GM18508 (cell line): Measurements from ENCODE around the gene MXRA7.
"Not testable (repeated sequence)": the region's sequence is repeated elsewhere in the genome, so short reads cannot be mapped to it uniquely, and the experiment has no call there.

Source experiments
- ATAC-seq: cut with Tn5 transposase; IDR thresholded peaks from one replicate; pipeline ENCODE4 v1.9.1; 2021; ENCODE audit warnings: moderate number of reproducible peaks; ENCODE audit not compliant: insufficient read depth, unreplicated experiment

The MXRA7 gene

GRCh38 chr17:76736349-76737081, 25.8 kb upstream of the MXRA7 start:
- ATAC-seq = no peak

GRCh38 chr17:76735586-76736348, 25.0 kb upstream of the MXRA7 start:
- no peak for ATAC-seq

GRCh38 chr17:76735006-76735405, 24.2 kb upstream of the MXRA7 start:
- ATAC-seq = no peak

GRCh38 chr17:76734080-76734840, 23.5 kb upstream of the MXRA7 start:
- ATAC-seq = no peak

GRCh38 chr17:76733618-76733957, 22.8 kb upstream of the MXRA7 start:
- no peak for ATAC-seq

- ATAC-seq = no peak
Measured at GRCh38 chr17:76732734-76733617, 22.2 kb upstream of the MXRA7 start.

GRCh38 chr17:76731800-76732733, 21.3 kb upstream of the MXRA7 start:
- ATAC-seq = not testable (repeated sequence)

GRCh38 chr17:76727745-76728456, 17.1 kb upstream of the MXRA7 start:
- ATAC-seq = no peak

- ATAC-seq = peak; percentile 18
Measured at GRCh38 chr17:76726776-76727718, 16.3 kb upstream of the MXRA7 start, which contains the start of gene METTL23. Gene METTL23, plus strand, starts transcription at chr17:76726839. Its CDS starts 2,872 bp downstream, at chr17:76729711.

- ATAC-seq = peak; percentile 50
Measured at GRCh38 chr17:76726231-76726775, 15.5 kb upstream of the MXRA7 start, which contains the start of gene JMJD6. Gene JMJD6, minus strand, starts transcription at chr17:76726606. Its CDS starts 131 bp downstream, at chr17:76726475.

GRCh38 chr17:76725580-76726230, 14.9 kb upstream of the MXRA7 start:
- no peak for ATAC-seq

- no peak for ATAC-seq
Measured at GRCh38 chr17:76723812-76724211, 13.0 kb upstream of the MXRA7 start.

- ATAC-seq = not testable (repeated sequence)
Measured at GRCh38 chr17:76722977-76723376, 12.2 kb upstream of the MXRA7 start.

- ATAC-seq = no peak
Measured at GRCh38 chr17:76722279-76722678, 11.5 kb upstream of the MXRA7 start.

GRCh38 chr17:76721463-76721862, 10.7 kb upstream of the MXRA7 start:
- ATAC-seq = no peak

- ATAC-seq = no peak
Measured at GRCh38 chr17:76720941-76721340, 10.2 kb upstream of the MXRA7 start.
